Left ventricle myocardium inferior (tissue), 1 donor: Measurements from ENCODE around the gene LDHA. TPM values are rescaled to one million over a fixed set of nuclear protein-coding genes. Genes with fewer than 3 reads are reported as not detected.

Source experiments
- DNase-seq: peaks from one replicate; pipeline ENCODE4 v3.0.0-alpha.2; 2020
- H3K27ac ChIP-seq: fragments of 200-600 bp; replicated peaks from 2 replicates; pipeline ENCODE4 v1.8.0; 2021
- H3K27me3 ChIP-seq: fragments of 200-600 bp; 2 replicates; pipeline ENCODE4 v1.8.0; 2021; ENCODE audit warnings: low read depth
- H3K36me3 ChIP-seq: fragments of 200-600 bp; 2 replicates; pipeline ENCODE4 v1.8.0; 2021
- H3K4me1 ChIP-seq: fragments of 200-600 bp; 2 replicates; pipeline ENCODE4 v1.8.0; 2021
- H3K4me3 ChIP-seq: fragments of 200-600 bp; 2 replicates; pipeline ENCODE4 v1.8.0; 2021; ENCODE audit warnings: mild to moderate bottlenecking, moderate library complexity
- H3K9me3 ChIP-seq: fragments of 200-600 bp; replicated peaks from 2 replicates; pipeline ENCODE4 v1.8.0; 2021
- intact Hi-C: fragments of 100-400 bp; cut with micrococcal nuclease; formaldehyde crosslinking; loops from one replicate; pipeline ENCODE4 v1.11.0; 2022
- long read RNA-seq: library from polyadenylated mRNA; unstranded; transcript quantifications from one replicate; pipeline ENCODE4 v2.0.0, GENCODE V29; 2021
- total RNA-seq: library from RNA; stranded (reverse); fragmentation: NEBNext Ultra II Directional; extraction: Animal tissue kit (Norgen Biotek cat#: 25700); gene quantifications from one replicate; pipeline ENCODE4 v1.2.1, GENCODE V29; 2021
- TF ChIP-seq, protein P1 (sequence below): fragments of 200-600 bp; IDR thresholded peaks from 2 replicates; pipeline ENCODE4 v1.8.0; 2021; ENCODE audit warnings: antibody characterized with exemption, mild to moderate bottlenecking, borderline replicate concordance
- donor health status: DM: no; HTN: yes; CAD: no; lungs with severe emphysema.

Gene LDHA
- 332 TPM for total RNA-seq
- long read RNA-seq, transcript LDHA-205 (8 exons, 2,416 nt): major isoform, 214 of 282 reads
- long read RNA-seq, transcript LDHA-220 (7 exons, 1,288 nt): minor isoform, 10 of 282 reads
- long read RNA-seq, transcript LDHA-202 (5 exons, 2,169 nt): minor isoform, 35 of 282 reads
- long read RNA-seq, partial matches to known transcripts: 12 of 282 reads
- long read RNA-seq, other reads (novel, unspliced or antisense): 9 of 282 reads

DNA sequence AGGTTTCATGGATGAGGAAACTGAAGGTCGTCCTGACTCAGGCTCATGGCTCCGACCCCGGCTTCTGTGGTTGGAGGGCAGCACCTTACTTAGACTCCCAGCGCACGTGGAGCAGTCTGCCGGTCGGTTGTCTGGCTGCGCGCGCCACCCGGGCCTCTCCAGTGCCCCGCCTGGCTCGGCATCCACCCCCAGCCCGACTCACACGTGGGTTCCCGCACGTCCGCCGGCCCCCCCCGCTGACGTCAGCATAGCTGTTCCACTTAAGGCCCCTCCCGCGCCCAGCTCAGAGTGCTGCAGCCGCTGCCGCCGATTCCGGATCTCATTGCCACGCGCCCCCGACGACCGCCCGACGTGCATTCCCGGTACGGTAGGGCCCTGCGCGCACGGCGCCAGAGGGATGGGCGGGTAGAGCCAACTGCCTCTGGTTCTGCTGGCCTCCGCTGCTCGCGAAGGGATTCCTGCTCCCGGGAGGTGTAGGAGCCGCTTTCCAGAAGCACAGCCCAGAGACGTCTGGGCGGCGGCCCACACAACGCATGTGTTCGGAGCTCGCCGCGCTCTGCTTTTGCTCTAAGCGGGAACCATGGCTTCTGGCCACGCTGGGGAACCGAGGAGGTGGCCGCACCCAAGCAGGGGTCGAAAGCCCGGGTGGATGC, at the start of gene LDHA:
TSS of gene LDHA (plus strand) at position 289 of the 653 bp plus-strand sequence. CDS start 2,280 bp downstream, outside the sequence.
- DNase-seq: peak; percentile 99
- Histone ChIP-seq H3K9me3 (no peaks in the 10 kb centered on the region), H3K27me3 (no peaks in the 10 kb centered on the region), H3K27ac (peak within 1 kb of the TSS; percentile 98), H3K36me3 (peaks cover 29% of the 10 kb centered on the region), H3K4me1 (peaks cover 31% of the 10 kb centered on the region), H3K4me3 (peak within 1 kb of the TSS; percentile 93)
- TF ChIP-seq, protein P1, sequence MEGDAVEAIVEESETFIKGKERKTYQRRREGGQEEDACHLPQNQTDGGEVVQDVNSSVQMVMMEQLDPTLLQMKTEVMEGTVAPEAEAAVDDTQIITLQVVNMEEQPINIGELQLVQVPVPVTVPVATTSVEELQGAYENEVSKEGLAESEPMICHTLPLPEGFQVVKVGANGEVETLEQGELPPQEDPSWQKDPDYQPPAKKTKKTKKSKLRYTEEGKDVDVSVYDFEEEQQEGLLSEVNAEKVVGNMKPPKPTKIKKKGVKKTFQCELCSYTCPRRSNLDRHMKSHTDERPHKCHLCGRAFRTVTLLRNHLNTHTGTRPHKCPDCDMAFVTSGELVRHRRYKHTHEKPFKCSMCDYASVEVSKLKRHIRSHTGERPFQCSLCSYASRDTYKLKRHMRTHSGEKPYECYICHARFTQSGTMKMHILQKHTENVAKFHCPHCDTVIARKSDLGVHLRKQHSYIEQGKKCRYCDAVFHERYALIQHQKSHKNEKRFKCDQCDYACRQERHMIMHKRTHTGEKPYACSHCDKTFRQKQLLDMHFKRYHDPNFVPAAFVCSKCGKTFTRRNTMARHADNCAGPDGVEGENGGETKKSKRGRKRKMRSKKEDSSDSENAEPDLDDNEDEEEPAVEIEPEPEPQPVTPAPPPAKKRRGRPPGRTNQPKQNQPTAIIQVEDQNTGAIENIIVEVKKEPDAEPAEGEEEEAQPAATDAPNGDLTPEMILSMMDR: no peak
- intact Hi-C loops: no loop called here

GRCh38 chr11:18347471-18348125, 46.8 kb upstream of the LDHA start:
- intact Hi-C loops: loop anchor here (10.0 kb wide), 1 partner anchor 57 kb away; no protein-coding TSS in a partner anchor
- TF ChIP-seq, protein P1: no peak
- peaks cover 83% of the 10 kb centered on the region for H3K36me3 ChIP-seq
- H3K4me3 ChIP-seq: no peak overlapping the region
- no peaks in the 10 kb centered on the region for H3K27me3 ChIP-seq
- H3K27ac ChIP-seq: no peak overlapping the region
- no peaks in the 10 kb centered on the region for H3K4me1 ChIP-seq
- H3K9me3 ChIP-seq: no peaks in the 10 kb centered on the region
- no peak for DNase-seq

- no peaks in the 10 kb centered on the region for H3K4me1 ChIP-seq
- peaks cover 73% of the 10 kb centered on the region for H3K36me3 ChIP-seq
- H3K27me3 ChIP-seq: no peaks in the 10 kb centered on the region
- no peak overlapping the region for H3K4me3 ChIP-seq
- no peaks in the 10 kb centered on the region for H3K9me3 ChIP-seq
- no peak overlapping the region for H3K27ac ChIP-seq
- TF ChIP-seq, protein P1: no peak
- intact Hi-C loops: no loop called here
- no peak for DNase-seq
Observed at GRCh38 chr11:18352581-18352980, 41.8 kb upstream of the LDHA start.

DNA sequence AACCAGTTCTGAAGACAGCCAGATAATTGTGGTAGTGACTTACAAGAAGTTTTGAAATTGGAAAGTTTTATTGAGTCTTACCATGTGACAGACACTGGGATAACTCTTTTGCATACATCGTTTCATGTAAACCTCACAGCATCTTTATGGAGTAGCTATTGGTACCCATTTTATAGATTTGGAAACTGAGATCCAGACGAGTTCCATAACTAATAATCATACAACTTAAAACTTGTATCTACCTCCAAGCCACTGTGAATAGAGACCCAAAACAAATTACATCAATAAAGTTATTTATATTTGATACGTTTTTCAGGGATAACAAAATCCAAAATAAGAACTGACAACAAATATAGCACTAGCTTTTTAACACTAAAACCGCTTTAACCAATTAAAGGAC, 35.7 kb upstream of the LDHA start:
- DNase-seq: no peak
- intact Hi-C loops: no loop called here
- no peak overlapping the region for H3K4me3 ChIP-seq
- no peak overlapping the region for H3K27ac ChIP-seq
- TF ChIP-seq, protein P1: no peak
- H3K4me1 ChIP-seq: no peaks in the 10 kb centered on the region
- H3K27me3 ChIP-seq: no peaks in the 10 kb centered on the region
- peaks cover 89% of the 10 kb centered on the region for H3K36me3 ChIP-seq
- no peaks in the 10 kb centered on the region for H3K9me3 ChIP-seq

DNA sequence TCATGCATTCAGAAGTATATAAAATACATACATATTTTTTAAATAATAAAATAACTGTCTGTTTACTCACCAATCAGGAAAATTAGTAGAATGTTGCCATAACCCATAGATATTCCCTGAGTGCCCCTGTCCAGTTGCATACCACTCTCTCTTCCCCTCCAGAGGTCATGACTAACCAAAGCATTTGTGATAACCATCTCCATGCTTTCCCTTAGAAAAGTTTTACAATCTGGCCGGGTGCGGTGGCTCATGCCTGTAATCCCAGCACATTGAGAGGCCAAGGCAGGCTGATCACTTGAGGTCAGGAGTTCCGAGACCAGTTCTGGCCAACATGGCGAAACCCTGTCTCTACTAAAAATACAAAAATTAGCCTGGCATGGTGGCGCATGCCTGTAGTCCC, 33.2 kb upstream of the LDHA start:
- intact Hi-C loops: no loop called here
- H3K36me3 ChIP-seq: peaks cover 97% of the 10 kb centered on the region
- no peak overlapping the region for H3K27ac ChIP-seq

More for the DNA sequence above, 33.2 kb upstream of the LDHA start:
- no peaks in the 10 kb centered on the region for H3K27me3 ChIP-seq
- no peak for DNase-seq
- TF ChIP-seq, protein P1: no peak
- no peaks in the 10 kb centered on the region for H3K4me1 ChIP-seq
- no peak overlapping the region for H3K4me3 ChIP-seq
- H3K9me3 ChIP-seq: no peaks in the 10 kb centered on the region
